IPS DF 6.9 (cell line): ENCODE results near the gene BICDL2.

Experiments
- DNase-seq: peaks from one replicate; pipeline ENCODE4 v3.0.0-alpha.2; 2013; ENCODE audit warnings: low read depth, low spot score
- H3K27ac ChIP-seq: one replicate; pipeline ENCODE4 v1.5.1; 2013; ENCODE audit warnings: low read length, control low read depth
- H3K27me3 ChIP-seq: 2 replicates; pipeline ENCODE4 v1.6.1; 2013; ENCODE audit warnings: mild to moderate bottlenecking, low read length; ENCODE audit not compliant: control insufficient read depth, insufficient read depth
- H3K36me3 ChIP-seq: 2 replicates; pipeline ENCODE4 v1.6.1; 2013; ENCODE audit warnings: low read length; ENCODE audit not compliant: control insufficient read depth, insufficient read depth
- H3K4me1 ChIP-seq: 2 replicates; pipeline ENCODE4 v1.6.1; 2013; ENCODE audit warnings: low read length; ENCODE audit not compliant: control insufficient read depth, insufficient read depth
- H3K4me3 ChIP-seq: 2 replicates; pipeline ENCODE4 v1.5.1; 2013; ENCODE audit warnings: mild to moderate bottlenecking, low read length
- H3K9me3 ChIP-seq: 2 replicates; pipeline ENCODE4 v1.6.1; 2013; ENCODE audit warnings: low read length, inconsistent platforms; ENCODE audit not compliant: control insufficient read depth, insufficient read depth
- WGBS: extraction: QIAGEN DNeasy Blood & Tissue Kit; methylation state at CpG from one replicate; pipeline ENCODE4 v1.1.7; 2013; ENCODE audit warnings: mixed read lengths, missing lambda C conversion rate; ENCODE audit not compliant: insufficient read length, insufficient coverage; 5-methylcytosine and 5-hydroxymethylcytosine counted together

BICDL2 gene

GRCh38 chr16:3017344-3017743 is 19.4 kb downstream of the BICDL2 start:
- no peak for DNase-seq
- Histone ChIP-seq H3K4me1 (peaks cover 24% of the 10 kb centered on the region), H3K36me3 (peaks cover 13% of the 10 kb centered on the region), H3K9me3 (no peaks in the 10 kb centered on the region), H3K27me3 (no peaks in the 10 kb centered on the region), H3K4me3 (peak overlapping the region; percentile 76), H3K27ac (no peak overlapping the region)
- no CpG with 5 or more reads among the region's 20 CpGs for WGBS

GRCh38 chr16:3015865-3016521 is 20.8 kb downstream of the BICDL2 start:
- H3K27ac ChIP-seq = no peak overlapping the region
- peaks cover 10% of the 10 kb centered on the region for H3K36me3 ChIP-seq
- H3K4me3 ChIP-seq = no peak overlapping the region
- no peaks in the 10 kb centered on the region for H3K9me3 ChIP-seq
- H3K4me1 ChIP-seq = peaks cover 27% of the 10 kb centered on the region
- DNase-seq = no peak
- no CpG with 5 or more reads among the region's 13 CpGs for WGBS
- no peaks in the 10 kb centered on the region for H3K27me3 ChIP-seq

GRCh38 chr16:3014971-3015370 is 21.8 kb downstream of the BICDL2 start:
- Histone ChIP-seq H3K9me3 (no peaks in the 10 kb centered on the region), H3K27me3 (no peaks in the 10 kb centered on the region), H3K36me3 (peaks cover 10% of the 10 kb centered on the region), H3K4me3 (no peak overlapping the region), H3K4me1 (peaks cover 30% of the 10 kb centered on the region), H3K27ac (no peak overlapping the region)
- no CpG with 5 or more reads among the region's 6 CpGs for WGBS
- DNase-seq = no peak

GRCh38 chr16:3013998-3014690 is 22.6 kb downstream of the BICDL2 start:
- WGBS = no CpG with 5 or more reads among the region's 12 CpGs
- no peak for DNase-seq

GRCh38 chr16:3013491-3013951 is 23.2 kb downstream of the BICDL2 start:
- Histone ChIP-seq H3K36me3 (peaks cover 10% of the 10 kb centered on the region), H3K4me1 (peaks cover 33% of the 10 kb centered on the region), H3K27me3 (no peaks in the 10 kb centered on the region), H3K9me3 (no peaks in the 10 kb centered on the region), H3K4me3 (no peak overlapping the region), H3K27ac (no peak overlapping the region)
- DNase-seq = no peak
- whole genome bisulfite sequencing = no CpG with 5 or more reads among the region's 27 CpGs

More at GRCh38 chr16:3013998-3014690, 22.6 kb downstream of the BICDL2 start:
- Histone ChIP-seq H3K36me3 (peaks cover 10% of the 10 kb centered on the region), H3K9me3 (no peaks in the 10 kb centered on the region), H3K27ac (no peak overlapping the region), H3K4me1 (peaks cover 30% of the 10 kb centered on the region), H3K27me3 (no peaks in the 10 kb centered on the region), H3K4me3 (no peak overlapping the region)

GRCh38 chr16:3012828-3013420 is 23.8 kb downstream of the BICDL2 start, which contains the start of gene CLDN9:
Gene CLDN9, plus strand, starts transcription at chr16:3012923. Its CDS starts 440 bp downstream, at chr16:3013363.
- H3K27me3 ChIP-seq = no peaks in the 10 kb centered on the region
- H3K4me3 ChIP-seq = peak within 1 kb of the TSS; percentile 14; the same call in 1 of the 2 replicates
- WGBS = no CpG with 5 or more reads among the region's 27 CpGs
- peaks cover 34% of the 10 kb centered on the region for H3K4me1 ChIP-seq
- peaks cover 10% of the 10 kb centered on the region for H3K36me3 ChIP-seq
- H3K27ac ChIP-seq = no peak within 1 kb of the TSS
- no peaks in the 10 kb centered on the region for H3K9me3 ChIP-seq
- no peak for DNase-seq

- WGBS = no CpG with 5 or more reads among the region's 19 CpGs
- H3K36me3 ChIP-seq = peaks cover 10% of the 10 kb centered on the region
- no peak for DNase-seq
- H3K27me3 ChIP-seq = no peaks in the 10 kb centered on the region
- peak overlapping the region; percentile 14; the same call in 1 of the 2 replicates for H3K4me3 ChIP-seq
- H3K4me1 ChIP-seq = peaks cover 38% of the 10 kb centered on the region
- H3K27ac ChIP-seq = no peak overlapping the region
- H3K9me3 ChIP-seq = no peaks in the 10 kb centered on the region
Observed at GRCh38 chr16:3012246-3012645, 24.5 kb downstream of the BICDL2 start.

- Histone ChIP-seq H3K4me1 (peaks cover 40% of the 10 kb centered on the region), H3K9me3 (no peaks in the 10 kb centered on the region), H3K27ac (no peak overlapping the region), H3K4me3 (no peak overlapping the region), H3K36me3 (peaks cover 3% of the 10 kb centered on the region), H3K27me3 (no peaks in the 10 kb centered on the region)
- no CpG with 5 or more reads among the region's 8 CpGs for WGBS
- DNase-seq = no peak
Observed at GRCh38 chr16:3010510-3010909, 26.2 kb downstream of the BICDL2 start.

GRCh38 chr16:3009568-3010390 is 27.0 kb downstream of the BICDL2 start:
- H3K27me3 ChIP-seq = no peaks in the 10 kb centered on the region
- H3K9me3 ChIP-seq = no peaks in the 10 kb centered on the region
- WGBS = no CpG with 5 or more reads among the region's 21 CpGs
- H3K4me1 ChIP-seq = peaks cover 40% of the 10 kb centered on the region
- H3K4me3 ChIP-seq = peak overlapping the region; percentile 1; the same call in 1 of the 2 replicates
- peaks cover 3% of the 10 kb centered on the region; the same call in 1 of the 2 replicates for H3K36me3 ChIP-seq
- no peak for DNase-seq
- peak overlapping the region; percentile 8 for H3K27ac ChIP-seq

- Histone ChIP-seq H3K4me1 (peaks cover 31% of the 10 kb centered on the region), H3K27me3 (no peaks in the 10 kb centered on the region), H3K36me3 (no peaks in the 10 kb centered on the region), H3K9me3 (no peaks in the 10 kb centered on the region), H3K27ac (peak overlapping the region; percentile 35), H3K4me3 (no peak overlapping the region; the same call in 1 of the 2 replicates)
- no CpG with 5 or more reads among the region's 4 CpGs for WGBS
- DNase-seq = no peak
Observed at GRCh38 chr16:3008690-3009037, 28.1 kb downstream of the BICDL2 start.
